ENCODE results near the gene DNAH5. TPM values are rescaled to one million over a fixed set of nuclear protein-coding genes. Genes with fewer than 3 reads are reported as not detected.

The DNAH5 gene
- total RNA-seq, 4 donors from 2014 or later = 0.04 to 0.39 (median 0.20) TPM; not detected in 1

- 79 to 81% methylated on average over 5 of the region's 5 CpGs for WGBS, 2 donors
- DNase-seq (ENCODE audit: low spot score in 2 of 2) = no peak
- TF ChIP-seq POLR2A (IDR thresholded peaks at IDR 0.05) = no peak
- TF ChIP-seq, protein P1, sequence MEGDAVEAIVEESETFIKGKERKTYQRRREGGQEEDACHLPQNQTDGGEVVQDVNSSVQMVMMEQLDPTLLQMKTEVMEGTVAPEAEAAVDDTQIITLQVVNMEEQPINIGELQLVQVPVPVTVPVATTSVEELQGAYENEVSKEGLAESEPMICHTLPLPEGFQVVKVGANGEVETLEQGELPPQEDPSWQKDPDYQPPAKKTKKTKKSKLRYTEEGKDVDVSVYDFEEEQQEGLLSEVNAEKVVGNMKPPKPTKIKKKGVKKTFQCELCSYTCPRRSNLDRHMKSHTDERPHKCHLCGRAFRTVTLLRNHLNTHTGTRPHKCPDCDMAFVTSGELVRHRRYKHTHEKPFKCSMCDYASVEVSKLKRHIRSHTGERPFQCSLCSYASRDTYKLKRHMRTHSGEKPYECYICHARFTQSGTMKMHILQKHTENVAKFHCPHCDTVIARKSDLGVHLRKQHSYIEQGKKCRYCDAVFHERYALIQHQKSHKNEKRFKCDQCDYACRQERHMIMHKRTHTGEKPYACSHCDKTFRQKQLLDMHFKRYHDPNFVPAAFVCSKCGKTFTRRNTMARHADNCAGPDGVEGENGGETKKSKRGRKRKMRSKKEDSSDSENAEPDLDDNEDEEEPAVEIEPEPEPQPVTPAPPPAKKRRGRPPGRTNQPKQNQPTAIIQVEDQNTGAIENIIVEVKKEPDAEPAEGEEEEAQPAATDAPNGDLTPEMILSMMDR (IDR thresholded peaks at IDR 0.05) = no peak
- intact Hi-C loops (cut with DNase I; ENCODE audit: low total_unique reads) = no loop called here
- H3K4me3 ChIP-seq (ENCODE audit: low read depth, poor library complexity, severe bottlenecking) = no peak overlapping the region
These were observed 205.0 kb downstream of the DNAH5 start for GRCh38 chr5:13739479-13739878.

DNA sequence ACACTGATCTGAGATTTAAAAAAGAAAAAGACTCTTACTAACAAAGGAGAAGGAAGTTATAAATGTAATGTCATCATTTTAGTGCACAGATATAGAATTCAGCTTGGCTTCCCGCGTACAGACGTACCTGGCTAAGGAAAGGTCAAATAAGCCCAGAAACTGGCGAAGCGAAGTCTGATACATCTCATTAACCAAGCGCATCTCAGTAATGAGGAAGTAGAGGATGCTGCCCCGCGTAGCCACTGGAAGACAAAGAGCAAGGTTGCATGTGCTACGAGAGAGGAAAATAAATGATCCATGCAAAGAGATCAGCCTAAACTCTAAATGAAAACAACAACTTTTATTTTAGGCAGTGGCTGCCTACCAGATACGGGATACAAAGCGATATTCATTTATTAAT, 208.8 kb downstream of the DNAH5 start:
- no peak overlapping the region for H3K4me3 ChIP-seq (ENCODE audit: low read depth, poor library complexity, severe bottlenecking)
- TF ChIP-seq, protein P1 (IDR thresholded peaks at IDR 0.05) = no peak
- no peak for TF ChIP-seq POLR2A (IDR thresholded peaks at IDR 0.05)
- DNase-seq (ENCODE audit: low spot score in 2 of 2) = no peak
- intact Hi-C loops (cut with DNase I; ENCODE audit: low total_unique reads) = no loop called here
- WGBS, 2 donors = 85 to 86% methylated on average over 11 of the region's 11 CpGs

- 80 to 83% methylated on average over 6 of the region's 6 CpGs for WGBS, 2 donors
- intact Hi-C loops (cut with DNase I; ENCODE audit: low total_unique reads) = no loop called here
- no peak for DNase-seq (ENCODE audit: low spot score in 2 of 2)
These were observed 213.3 kb downstream of the DNAH5 start for GRCh38 chr5:13731121-13731628.

DNA sequence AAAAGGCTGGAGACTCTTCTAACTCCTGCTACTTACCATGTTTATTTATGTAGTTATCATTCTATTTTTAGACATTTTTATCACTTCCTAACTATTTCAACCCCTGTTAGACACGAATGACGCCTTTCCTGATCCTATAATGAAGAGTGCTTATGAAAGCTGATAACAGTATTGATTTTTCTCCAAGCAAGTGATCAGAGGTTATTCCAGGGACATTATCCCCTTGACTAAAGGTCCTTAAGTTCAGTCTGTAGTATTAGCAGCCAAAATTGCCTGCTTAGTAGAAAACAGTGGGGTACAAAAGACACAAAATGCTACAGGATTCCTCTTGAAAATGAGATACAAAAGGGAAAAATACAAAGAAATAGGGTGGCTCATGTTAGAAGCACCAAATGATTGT, 235.6 kb downstream of the DNAH5 start:
- 54 to 62% methylated on average over 2 of the region's 2 CpGs for WGBS, 2 donors
- no peak for DNase-seq (ENCODE audit: low spot score in 2 of 2)
- intact Hi-C loops (cut with DNase I; ENCODE audit: low total_unique reads) = no loop called here
- H3K4me3 ChIP-seq (ENCODE audit: low read depth, poor library complexity, severe bottlenecking) = no peak overlapping the region
- TF ChIP-seq, protein P1 (IDR thresholded peaks at IDR 0.05) = no peak
- TF ChIP-seq POLR2A (IDR thresholded peaks at IDR 0.05) = no peak

More at GRCh38 chr5:13731121-13731628, 213.3 kb downstream of the DNAH5 start:
- no peak overlapping the region for H3K4me3 ChIP-seq (ENCODE audit: low read depth, poor library complexity, severe bottlenecking)
- TF ChIP-seq, protein P1 (IDR thresholded peaks at IDR 0.05) = no peak
- no peak for TF ChIP-seq POLR2A (IDR thresholded peaks at IDR 0.05)

- intact Hi-C loops (cut with DNase I; ENCODE audit: low total_unique reads) = no loop called here
- no peak overlapping the region for H3K4me3 ChIP-seq (ENCODE audit: low read depth, poor library complexity, severe bottlenecking)
- TF ChIP-seq, protein P1 (IDR thresholded peaks at IDR 0.05) = no peak
- TF ChIP-seq POLR2A (IDR thresholded peaks at IDR 0.05) = no peak
- no peak for DNase-seq (ENCODE audit: low spot score in 2 of 2)
- WGBS, 2 donors = 33 to 48% methylated on average over 2 of the region's 2 CpGs
These were observed 236.1 kb downstream of the DNAH5 start for GRCh38 chr5:13708432-13708831.

GRCh38 chr5:13704396-13704795, 240.1 kb downstream of the DNAH5 start:
- DNase-seq (ENCODE audit: low spot score in 2 of 2) = no peak
- 70 to 74% methylated on average over 4 of the region's 4 CpGs for WGBS, 2 donors
- TF ChIP-seq, protein P1 (IDR thresholded peaks at IDR 0.05) = no peak
- no peak for TF ChIP-seq POLR2A (IDR thresholded peaks at IDR 0.05)
- H3K4me3 ChIP-seq (ENCODE audit: low read depth, poor library complexity, severe bottlenecking) = no peak overlapping the region
- intact Hi-C loops (cut with DNase I; ENCODE audit: low total_unique reads) = no loop called here

Measured in lower leg skin (tissue), 4 donors.